ENCODE results near the gene GABBR2.
A peak's percentile ranks its signal among the peaks of the same experiment; 100 is the strongest.

Gene GABBR2

GRCh38 chr9:98255578-98256296 is 453.0 kb downstream of the GABBR2 start, which contains the start of gene TBC1D2:
TSS of gene TBC1D2 (minus strand) at chr9:98255649. CDS start at chr9:98255541, 108 bp downstream.
- peak; percentile 96 for DNase-seq (ENCODE audit: low spot score)

- peak; percentile 53 for DNase-seq (ENCODE audit: low spot score)
Observed at GRCh38 chr9:98255061-98255577, 453.6 kb downstream of the GABBR2 start.

GRCh38 chr9:98254228-98255060 is 454.3 kb downstream of the GABBR2 start:
- DNase-seq (ENCODE audit: low spot score) = no peak

GRCh38 chr9:98253565-98253964 is 455.2 kb downstream of the GABBR2 start:
- no peak for DNase-seq (ENCODE audit: low spot score)

- peak; percentile 65 for DNase-seq (ENCODE audit: low spot score)
Observed at GRCh38 chr9:98251551-98251950, 457.2 kb downstream of the GABBR2 start.

- no peak for DNase-seq (ENCODE audit: low spot score)
Observed at GRCh38 chr9:98249771-98250170, 459.0 kb downstream of the GABBR2 start.

- peak; percentile 45 for DNase-seq (ENCODE audit: low spot score)
Observed at GRCh38 chr9:98248737-98249474, 459.8 kb downstream of the GABBR2 start.

GRCh38 chr9:98247831-98248657 is 460.7 kb downstream of the GABBR2 start:
- no peak for DNase-seq (ENCODE audit: low spot score)

- DNase-seq (ENCODE audit: low spot score) = no peak
Observed at GRCh38 chr9:98242426-98242825, 466.3 kb downstream of the GABBR2 start.

GRCh38 chr9:98241357-98242300 is 467.1 kb downstream of the GABBR2 start:
- no peak for DNase-seq (ENCODE audit: low spot score)

- DNase-seq (ENCODE audit: low spot score) = no peak
Observed at GRCh38 chr9:98240475-98240874, 468.3 kb downstream of the GABBR2 start.
